Epithelial cell of esophagus (primary cell): ENCODE results near the gene SPATA6L.

Experiments used
- DNase-seq: peaks from one replicate; pipeline ENCODE4 v3.0.0; 2010; ENCODE audit warnings: low read depth
- H3K4me3 ChIP-seq: 2 replicates; pipeline ENCODE4 v1.5.1; 2011; ENCODE audit warnings: mild to moderate bottlenecking, low read length, control low read depth
- TF ChIP-seq, protein P1 (sequence below): IDR thresholded peaks from 2 replicates; pipeline ENCODE4 v1.5.1; 2011; ENCODE audit warnings: low read depth, mild to moderate bottlenecking, low read length, control low read depth, inconsistent platforms; ENCODE audit not compliant: insufficient read depth; ENCODE audit errors: missing control alignments

Gene SPATA6L

GRCh38 chr9:4563105-4563504, 103.2 kb downstream of the SPATA6L start:
- TF ChIP-seq, protein P1, sequence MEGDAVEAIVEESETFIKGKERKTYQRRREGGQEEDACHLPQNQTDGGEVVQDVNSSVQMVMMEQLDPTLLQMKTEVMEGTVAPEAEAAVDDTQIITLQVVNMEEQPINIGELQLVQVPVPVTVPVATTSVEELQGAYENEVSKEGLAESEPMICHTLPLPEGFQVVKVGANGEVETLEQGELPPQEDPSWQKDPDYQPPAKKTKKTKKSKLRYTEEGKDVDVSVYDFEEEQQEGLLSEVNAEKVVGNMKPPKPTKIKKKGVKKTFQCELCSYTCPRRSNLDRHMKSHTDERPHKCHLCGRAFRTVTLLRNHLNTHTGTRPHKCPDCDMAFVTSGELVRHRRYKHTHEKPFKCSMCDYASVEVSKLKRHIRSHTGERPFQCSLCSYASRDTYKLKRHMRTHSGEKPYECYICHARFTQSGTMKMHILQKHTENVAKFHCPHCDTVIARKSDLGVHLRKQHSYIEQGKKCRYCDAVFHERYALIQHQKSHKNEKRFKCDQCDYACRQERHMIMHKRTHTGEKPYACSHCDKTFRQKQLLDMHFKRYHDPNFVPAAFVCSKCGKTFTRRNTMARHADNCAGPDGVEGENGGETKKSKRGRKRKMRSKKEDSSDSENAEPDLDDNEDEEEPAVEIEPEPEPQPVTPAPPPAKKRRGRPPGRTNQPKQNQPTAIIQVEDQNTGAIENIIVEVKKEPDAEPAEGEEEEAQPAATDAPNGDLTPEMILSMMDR, result no peak
- no peak overlapping the region for H3K4me3 ChIP-seq
- no peak for DNase-seq

GRCh38 chr9:4559261-4560182, 106.8 kb downstream of the SPATA6L start:
- DNase-seq, result no peak
- no peak overlapping the region for H3K4me3 ChIP-seq
- TF ChIP-seq, protein P1, result no peak

DNA sequence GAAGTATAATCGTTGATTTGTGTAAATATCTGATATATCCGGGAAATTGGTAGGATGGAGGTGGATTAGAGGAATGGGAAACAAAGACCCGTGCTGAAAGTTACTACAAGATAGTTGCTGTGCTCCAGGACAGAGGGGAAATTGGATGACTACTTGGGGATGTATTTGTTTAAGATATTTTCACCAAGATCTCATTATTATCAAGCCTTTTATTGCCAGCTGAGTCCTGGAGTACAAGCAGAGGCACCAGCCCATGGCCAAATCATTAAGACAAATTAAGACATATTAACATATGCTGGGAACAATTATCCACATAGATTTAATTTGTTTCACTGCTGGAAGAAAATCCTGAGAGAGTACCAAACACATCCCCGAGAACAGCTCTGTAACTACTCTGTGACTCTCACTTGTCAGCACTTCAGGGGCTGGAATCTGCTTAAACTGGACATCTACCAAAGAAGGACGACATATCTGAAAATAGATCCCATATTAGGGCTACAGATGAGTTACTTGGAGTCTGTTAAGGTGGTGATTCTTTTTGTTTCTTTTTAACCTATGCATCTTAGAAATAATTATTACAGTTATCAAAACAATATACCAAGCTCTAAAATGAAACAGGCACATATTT, 107.8 kb downstream of the SPATA6L start:
- DNase-seq, result no peak
- TF ChIP-seq, protein P1, result no peak
- H3K4me3 ChIP-seq, result no peak overlapping the region

GRCh38 chr9:4555236-4555635, 111.0 kb downstream of the SPATA6L start:
- H3K4me3 ChIP-seq, result no peak overlapping the region
- DNase-seq, result peak; percentile 17
- TF ChIP-seq, protein P1, result no peak

- peak; percentile 8 for DNase-seq
- H3K4me3 ChIP-seq, result no peak overlapping the region
- TF ChIP-seq, protein P1, result no peak
These were observed 112.3 kb downstream of the SPATA6L start for GRCh38 chr9:4553951-4554381.

DNA sequence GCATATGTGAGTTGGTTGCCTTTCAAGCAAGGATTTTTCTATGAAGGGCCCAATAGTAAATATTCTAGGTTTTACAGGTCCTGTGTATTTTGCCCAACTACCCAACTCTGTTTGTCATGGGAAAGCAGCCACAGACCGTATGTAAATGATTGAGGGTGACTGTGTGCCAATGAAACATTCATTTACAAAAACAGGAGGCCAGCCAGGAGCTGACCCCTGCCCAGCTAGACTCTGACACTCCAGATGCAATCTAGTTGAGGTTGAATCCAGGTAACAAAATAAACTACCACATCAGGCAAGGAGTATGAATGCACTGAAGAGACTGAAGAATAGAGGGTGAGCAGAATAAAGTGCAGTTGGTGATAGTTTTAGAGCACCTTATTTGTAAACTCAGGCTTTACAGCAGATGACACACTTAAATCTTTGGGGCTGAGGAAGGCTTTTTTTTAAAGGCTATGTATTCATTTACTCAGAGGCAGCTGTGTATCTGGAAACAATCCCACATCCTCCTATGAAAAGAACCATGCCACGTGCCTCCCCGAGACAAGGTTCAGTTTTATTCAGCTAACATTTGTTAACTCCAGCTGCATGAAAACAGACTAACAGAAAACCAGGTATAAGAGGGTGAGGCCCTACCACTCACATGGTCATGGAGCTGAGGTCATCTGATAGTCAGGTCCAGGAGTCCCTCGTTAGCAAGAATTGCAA, 115.3 kb downstream of the SPATA6L start:
- TF ChIP-seq, protein P1, result no peak
- no peak overlapping the region for H3K4me3 ChIP-seq
- no peak for DNase-seq
